Measurements from ENCODE around the gene NR1I3. TPM values are rescaled to one million over a fixed set of nuclear protein-coding genes. Genes with fewer than 3 reads are reported as not detected.

Gene NR1I3
- total RNA-seq, 2 experiments from 2014 or later: not detected

GRCh38 chr1:161273402-161273801, 35.4 kb upstream of the NR1I3 start:
- no peak for TF ChIP-seq EZH2phosphoT487 (IDR thresholded peaks at IDR 0.05; ENCODE audit: borderline replicate concordance, low read depth, low read length)
- no peak for TF ChIP-seq CTCF (conservative IDR thresholded peaks at IDR 0.05; ENCODE audit: low read length)
- POLR2A ChIA-PET: no interaction called here
- Histone ChIP-seq H3K9me3 (ENCODE audit: low read length) (no peaks in the 10 kb centered on the region), H3K27ac (ENCODE audit: low read depth, low read length, poor library complexity, severe bottlenecking) (no peak overlapping the region), H3K4me2 (ENCODE audit: low read length) (no peak overlapping the region), H3K4me1 (ENCODE audit: insufficient read depth, low read length, poor library complexity, severe bottlenecking) (no peaks in the 10 kb centered on the region), H3K79me2 (ENCODE audit: insufficient read depth, low read depth, low read length) (no peaks in the 10 kb centered on the region), H2AFZ (ENCODE audit: low read length) (no peak overlapping the region), H4K20me1 (ENCODE audit: insufficient read depth, low read length) (no peaks in the 10 kb centered on the region), H3K9me2 (ENCODE audit: insufficient read depth, low read length) (no peaks in the 10 kb centered on the region), H3K36me3 (ENCODE audit: insufficient read depth, low read length) (no peaks in the 10 kb centered on the region), H3K4me3 (ENCODE audit: low read depth, low read length, poor library complexity, severe bottlenecking) (no peak overlapping the region)
- intact Hi-C loops (cut with micrococcal nuclease; ENCODE audit: unreplicated experiment): no loop called here
- CTCF ChIA-PET (ENCODE audit: unreplicated experiment): no interaction called here
- BruUV-seq (replicated peaks): no TSS peak
- DNase-seq (ENCODE audit: low spot score): no peak

GRCh38 chr1:161267321-161267720, 29.3 kb upstream of the NR1I3 start:
- TF ChIP-seq EZH2phosphoT487 (IDR thresholded peaks at IDR 0.05; ENCODE audit: borderline replicate concordance, low read depth, low read length) (no peak), CTCF (conservative IDR thresholded peaks at IDR 0.05; ENCODE audit: low read length) (no peak)
- Histone ChIP-seq H3K4me2 (ENCODE audit: low read length) (no peak overlapping the region), H2AFZ (ENCODE audit: low read length) (no peak overlapping the region), H3K36me3 (ENCODE audit: insufficient read depth, low read length) (no peaks in the 10 kb centered on the region), H3K9me3 (ENCODE audit: low read length) (no peaks in the 10 kb centered on the region), H3K4me1 (ENCODE audit: insufficient read depth, low read length, poor library complexity, severe bottlenecking) (no peaks in the 10 kb centered on the region), H3K79me2 (ENCODE audit: insufficient read depth, low read depth, low read length) (no peaks in the 10 kb centered on the region), H3K4me3 (ENCODE audit: low read depth, low read length, poor library complexity, severe bottlenecking) (no peak overlapping the region), H4K20me1 (ENCODE audit: insufficient read depth, low read length) (no peaks in the 10 kb centered on the region), H3K27ac (ENCODE audit: low read depth, low read length, poor library complexity, severe bottlenecking) (no peak overlapping the region), H3K9me2 (ENCODE audit: insufficient read depth, low read length) (no peaks in the 10 kb centered on the region)
- intact Hi-C loops (cut with micrococcal nuclease; ENCODE audit: unreplicated experiment): no loop called here
- POLR2A ChIA-PET: no interaction called here
- BruUV-seq (replicated peaks): no TSS peak
- CTCF ChIA-PET (ENCODE audit: unreplicated experiment): no interaction called here
- no peak for DNase-seq (ENCODE audit: low spot score)

- no peak for DNase-seq (ENCODE audit: low spot score)
- H3K4me3 ChIP-seq (ENCODE audit: low read depth, low read length, poor library complexity, severe bottlenecking): no peak overlapping the region
- intact Hi-C loops (cut with micrococcal nuclease; ENCODE audit: unreplicated experiment): no loop called here
- H3K79me2 ChIP-seq (ENCODE audit: insufficient read depth, low read depth, low read length): no peaks in the 10 kb centered on the region
- ChIA-PET POLR2A (no interaction called here), CTCF (ENCODE audit: unreplicated experiment) (no interaction called here)
- H3K4me2 ChIP-seq (ENCODE audit: low read length): no peak overlapping the region
- H3K36me3 ChIP-seq (ENCODE audit: insufficient read depth, low read length): no peaks in the 10 kb centered on the region
- no peak overlapping the region for H3K27ac ChIP-seq (ENCODE audit: low read depth, low read length, poor library complexity, severe bottlenecking)
- no peaks in the 10 kb centered on the region for H3K9me3 ChIP-seq (ENCODE audit: low read length)
- no peaks in the 10 kb centered on the region for H4K20me1 ChIP-seq (ENCODE audit: insufficient read depth, low read length)
- no peak overlapping the region for H2AFZ ChIP-seq (ENCODE audit: low read length)
- BruUV-seq (replicated peaks): no TSS peak
- no peaks in the 10 kb centered on the region for H3K9me2 ChIP-seq (ENCODE audit: insufficient read depth, low read length)
- H3K4me1 ChIP-seq (ENCODE audit: insufficient read depth, low read length, poor library complexity, severe bottlenecking): peaks cover under 1% of the 10 kb centered on the region
- TF ChIP-seq CTCF (conservative IDR thresholded peaks at IDR 0.05; ENCODE audit: low read length): no peak
- TF ChIP-seq EZH2phosphoT487 (IDR thresholded peaks at IDR 0.05; ENCODE audit: borderline replicate concordance, low read depth, low read length): no peak
Observed at GRCh38 chr1:161266836-161267235, 28.8 kb upstream of the NR1I3 start.
